Right atrium auricular region (tissue), 2 donors: ENCODE results near the gene LCE1E. TPM values are rescaled to one million over a fixed set of nuclear protein-coding genes. Genes with fewer than 3 reads are reported as not detected.

Experiments used
- DNase-seq: peaks from one replicate; pipeline ENCODE4 v3.0.0-alpha.2; 2019; ENCODE audit warnings: low spot score
- H3K27ac ChIP-seq, 2 donors: fragments of 200-600 bp; sonication (generic); 1 replicate in 1 of 2; 2 replicates in 1 of 2; pipeline ENCODE4 v1.5.1; 2016 to 2019
- H3K27me3 ChIP-seq, 2 donors: fragments of 200-600 bp; sonication (generic); one replicate each; pipeline versions ENCODE4 v1.5.1 to v1.6.0; 2017 to 2019
- H3K36me3 ChIP-seq: fragments of 200-600 bp; sonication (generic); one replicate; pipeline ENCODE4 v1.5.1; 2016
- H3K4me1 ChIP-seq, 2 donors: fragments of 200-600 bp; sonication (generic); one replicate each; pipeline versions ENCODE4 v1.5.1 to v1.6.0; 2017 to 2019
- H3K4me3 ChIP-seq, 2 donors: fragments of 200-600 bp; sonication (generic); 1 replicate in 1 of 2; 2 replicates in 1 of 2; pipeline ENCODE4 v1.5.1; 2017 to 2019; ENCODE audit warnings: mild to moderate bottlenecking in 1 of 2, moderate library complexity in 1 of 2
- H3K9me3 ChIP-seq, 2 donors: fragments of 200-600 bp; sonication (generic); one replicate each; pipeline ENCODE4 v1.5.1; 2019
- CTCF ChIP-seq, 2 donors: fragments of 200-600 bp; sonication (generic); IDR thresholded peaks; one replicate each; pipeline ENCODE4 v1.5.1; 2019; ENCODE audit warnings: antibody characterized with exemption in 2 of 2
- total RNA-seq, 2 donors: library from RNA; depleted of rRNA; stranded (reverse); fragments of >200 nt; gene quantifications; one replicate each; pipeline ENCODE4 v1.1.0, GENCODE V29; 2016

The LCE1E gene
- total RNA-seq, 2 donors from 2014 or later, result not detected

- no peaks in the 10 kb centered on the region for H3K27me3 ChIP-seq
- H3K36me3 ChIP-seq, result no peaks in the 10 kb centered on the region
- no peak for DNase-seq
- H3K4me1 ChIP-seq, result no peaks in the 10 kb centered on the region
- H3K4me3 ChIP-seq, result no peak within 1 kb of the TSS
- H3K9me3 ChIP-seq, result no peaks in the 10 kb centered on the region
- H3K27ac ChIP-seq, result no peak within 1 kb of the TSS
- no peak for TF ChIP-seq CTCF (IDR thresholded peaks at IDR 0.05)
Measured at GRCh38 chr1:152811671-152812070, 25.6 kb downstream of the LCE1E start, which contains the start of gene LCE1B. Gene LCE1B (plus strand): TSS chr1:152811971. CDS start chr1:152812447, 476 bp downstream.

- H3K27ac ChIP-seq, result no peak overlapping the region
- H3K36me3 ChIP-seq, result no peaks in the 10 kb centered on the region
- DNase-seq, result no peak
- no peak for TF ChIP-seq CTCF (IDR thresholded peaks at IDR 0.05)
- no peaks in the 10 kb centered on the region for H3K9me3 ChIP-seq
- no peak overlapping the region for H3K4me3 ChIP-seq
- H3K4me1 ChIP-seq, result no peaks in the 10 kb centered on the region
- no peaks in the 10 kb centered on the region for H3K27me3 ChIP-seq
Measured at GRCh38 chr1:152817309-152817708, 31.3 kb downstream of the LCE1E start.

GRCh38 chr1:152823294-152823693 is 37.2 kb downstream of the LCE1E start:
- no peak for TF ChIP-seq CTCF (IDR thresholded peaks at IDR 0.05)
- Histone ChIP-seq H3K36me3 (no peaks in the 10 kb centered on the region), H3K27ac (no peak overlapping the region), H3K4me1 (no peaks in the 10 kb centered on the region), H3K27me3 (no peaks in the 10 kb centered on the region), H3K9me3 (no peaks in the 10 kb centered on the region), H3K4me3 (no peak overlapping the region)
- no peak for DNase-seq

- Histone ChIP-seq H3K36me3 (no peaks in the 10 kb centered on the region), H3K27ac (no peak overlapping the region), H3K27me3 (no peaks in the 10 kb centered on the region), H3K9me3 (no peaks in the 10 kb centered on the region), H3K4me3 (no peak overlapping the region), H3K4me1 (no peaks in the 10 kb centered on the region)
- DNase-seq, result no peak
- TF ChIP-seq CTCF (IDR thresholded peaks at IDR 0.05), result no peak
Measured at GRCh38 chr1:152824964-152825363, 38.9 kb downstream of the LCE1E start.

- no peak for DNase-seq
- H3K27ac ChIP-seq, result no peak within 1 kb of the TSS
- no peak within 1 kb of the TSS for H3K4me3 ChIP-seq
- no peaks in the 10 kb centered on the region for H3K9me3 ChIP-seq
- no peaks in the 10 kb centered on the region for H3K4me1 ChIP-seq
- TF ChIP-seq CTCF (IDR thresholded peaks at IDR 0.05), result no peak
- no peaks in the 10 kb centered on the region for H3K36me3 ChIP-seq
- H3K27me3 ChIP-seq, result no peaks in the 10 kb centered on the region
Measured at GRCh38 chr1:152827173-152827572, 41.1 kb downstream of the LCE1E start, which contains the start of gene LCE1A. Gene LCE1A (plus strand): TSS chr1:152827473. CDS start chr1:152827473, 0 bp downstream.

GRCh38 chr1:152836870-152837269 is 50.8 kb downstream of the LCE1E start:
- no peak overlapping the region for H3K27ac ChIP-seq
- no peaks in the 10 kb centered on the region for H3K4me1 ChIP-seq
- no peaks in the 10 kb centered on the region for H3K27me3 ChIP-seq
- no peak for TF ChIP-seq CTCF (IDR thresholded peaks at IDR 0.05)
- H3K9me3 ChIP-seq, result peaks cover 0 to 6% of the 10 kb centered on the region in 2 donors
- no peaks in the 10 kb centered on the region for H3K36me3 ChIP-seq
- no peak for DNase-seq
- H3K4me3 ChIP-seq, result no peak overlapping the region
